GM12892 (cell line): ENCODE results near the gene LARGE1.

Experiments
- DNase-seq: peaks from one replicate; pipeline ENCODE4 v3.0.0; 2011; ENCODE audit not compliant: insufficient read length
- FAIRE-seq: peaks from 2 replicates; lab custom pipeline; 2011; peaks lifted over from hg19 to GRCh38; lab: Jason Lieb, UNC
- POLR2A ChIP-seq: IDR thresholded peaks from 2 replicates; pipeline ENCODE4 v1.6.1; 2011; ENCODE audit warnings: low read depth, low read length, control low read depth
- POLR2AphosphoS5 ChIP-seq: IDR thresholded peaks from 2 replicates; pipeline ENCODE4 v1.6.1; 2011; ENCODE audit warnings: low read depth, low read length, control low read depth
- TAF1 ChIP-seq: IDR thresholded peaks from 2 replicates; pipeline ENCODE4 v1.6.1; 2011; ENCODE audit warnings: low read depth, mild to moderate bottlenecking, control low read depth, low read length, borderline replicate concordance

Gene LARGE1

DNA sequence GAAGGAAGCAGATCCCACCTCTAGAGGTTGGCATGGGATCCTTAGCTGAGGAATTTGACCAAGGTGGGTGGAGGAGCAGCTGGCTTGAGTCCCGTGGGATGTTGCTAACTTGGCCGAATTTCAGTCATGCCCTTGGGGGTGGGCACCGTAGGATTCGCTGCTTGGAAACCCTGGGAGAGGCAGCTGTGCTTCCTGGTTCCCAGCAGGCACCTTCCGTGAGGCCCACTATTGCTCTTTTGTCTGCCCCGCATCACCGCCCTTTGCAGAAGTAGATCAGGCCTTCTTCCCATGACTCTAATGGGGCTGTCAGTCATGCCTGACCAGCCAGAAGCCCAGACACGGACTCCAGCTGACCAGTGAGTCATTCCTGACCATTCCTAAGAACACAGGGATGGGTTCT is 569.8 kb downstream of the LARGE1 start:
- FAIRE-seq (no peak), DNase-seq (no peak)
- TF ChIP-seq POLR2A: no peak
- TF ChIP-seq TAF1: no peak
- no peak for TF ChIP-seq POLR2AphosphoS5

DNA sequence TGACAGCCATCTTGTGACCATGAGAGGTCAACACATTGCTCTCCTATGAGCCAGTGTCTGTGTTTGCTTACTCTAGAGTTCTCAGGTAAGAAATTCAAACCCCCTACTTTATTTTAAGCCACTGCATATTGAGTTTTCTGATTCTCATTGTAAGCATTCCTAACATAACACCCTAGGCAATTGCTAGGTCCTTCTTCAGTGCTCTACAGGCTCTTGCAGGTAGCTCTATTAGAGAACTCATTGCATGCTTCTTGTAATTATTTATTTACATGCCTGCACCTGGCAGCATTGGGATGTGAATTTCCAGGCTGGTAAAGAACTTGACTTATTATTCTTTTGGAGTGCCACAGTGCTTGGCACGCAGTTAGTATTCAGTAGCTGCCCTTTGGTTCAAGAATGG is 573.3 kb downstream of the LARGE1 start:
- TF ChIP-seq POLR2AphosphoS5 (no peak), POLR2A (no peak)
- FAIRE-seq (no peak), DNase-seq (no peak)

DNA sequence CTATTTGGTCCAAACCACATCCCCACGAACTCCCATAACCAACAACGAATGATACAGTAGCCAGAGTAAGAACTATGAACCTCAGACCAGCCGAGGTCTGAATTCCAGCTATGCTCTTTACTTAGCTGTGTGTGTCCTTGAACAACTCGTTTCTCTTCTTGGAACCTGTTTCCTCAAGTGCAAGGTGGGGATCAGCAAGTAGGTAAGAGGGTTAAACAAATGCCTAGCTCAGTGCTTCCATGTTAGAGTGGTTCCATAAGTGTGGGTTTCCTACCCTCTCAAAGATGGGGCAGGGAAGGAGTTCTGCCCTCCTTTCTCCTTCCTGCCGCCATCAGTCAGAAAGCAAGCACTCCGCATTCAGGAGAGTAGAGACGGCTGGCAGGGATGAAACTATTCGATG is 578.7 kb downstream of the LARGE1 start:
- TF ChIP-seq POLR2AphosphoS5 (no peak), TAF1 (no peak), POLR2A (no peak)
- no peak for FAIRE-seq
- DNase-seq: no peak

DNA sequence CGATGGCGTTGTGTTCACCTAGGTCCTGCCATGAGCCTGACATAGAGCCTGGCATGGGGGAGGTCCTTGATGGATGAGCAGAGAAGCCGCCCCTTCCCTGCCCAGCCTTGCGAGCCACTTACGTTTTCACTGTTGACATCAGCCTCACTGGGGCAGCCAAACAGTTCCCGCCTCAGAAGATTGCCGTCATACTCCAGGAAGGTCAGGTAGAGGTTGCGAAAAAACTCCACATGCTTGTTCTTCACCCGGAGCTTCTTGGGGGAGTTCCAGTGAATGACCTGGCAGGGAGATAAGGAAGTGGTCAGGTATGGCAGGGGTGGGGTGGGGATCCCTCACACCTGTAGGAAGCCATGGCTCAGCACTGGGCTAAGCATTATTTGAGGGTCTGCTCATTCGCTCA is 582.8 kb downstream of the LARGE1 start:
- TF ChIP-seq POLR2A: no peak
- TF ChIP-seq POLR2AphosphoS5: no peak
- TF ChIP-seq TAF1: no peak
- DNase-seq (no peak), FAIRE-seq (no peak)

DNA sequence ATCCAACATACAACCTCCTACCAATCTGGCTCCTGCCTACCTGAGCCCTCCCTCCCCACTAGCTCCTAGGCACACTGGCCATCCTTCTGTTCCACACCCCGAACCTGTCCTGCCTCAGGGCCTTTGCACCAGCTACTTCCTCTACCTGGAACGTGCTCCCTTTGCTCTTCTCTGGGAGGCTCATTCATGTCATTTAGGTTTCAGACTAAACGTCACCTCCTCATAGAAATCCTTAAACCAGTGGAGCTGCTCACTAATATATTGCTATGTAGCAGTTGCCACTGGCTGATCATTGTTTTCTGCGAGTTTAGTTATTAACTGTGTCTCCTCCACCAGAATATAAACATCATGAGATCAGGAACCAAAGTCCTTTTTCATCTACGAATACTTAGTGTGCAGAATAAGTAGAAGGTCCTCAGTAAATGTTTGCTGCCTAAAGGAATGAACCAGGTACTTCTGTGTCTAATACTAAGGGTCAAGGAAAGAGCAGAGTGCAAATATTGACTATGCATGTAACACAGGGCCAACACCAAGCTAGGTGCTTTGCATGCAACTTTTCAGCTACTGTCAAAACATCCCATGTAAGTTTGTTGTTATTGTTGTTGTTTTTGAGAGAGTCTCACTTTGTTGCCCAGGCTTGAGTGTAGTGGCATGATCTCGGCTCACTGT is 584.5 kb downstream of the LARGE1 start:
- no peak for DNase-seq
- TF ChIP-seq TAF1: no peak
- no peak for TF ChIP-seq POLR2A
- no peak for TF ChIP-seq POLR2AphosphoS5
- FAIRE-seq: no peak

DNA sequence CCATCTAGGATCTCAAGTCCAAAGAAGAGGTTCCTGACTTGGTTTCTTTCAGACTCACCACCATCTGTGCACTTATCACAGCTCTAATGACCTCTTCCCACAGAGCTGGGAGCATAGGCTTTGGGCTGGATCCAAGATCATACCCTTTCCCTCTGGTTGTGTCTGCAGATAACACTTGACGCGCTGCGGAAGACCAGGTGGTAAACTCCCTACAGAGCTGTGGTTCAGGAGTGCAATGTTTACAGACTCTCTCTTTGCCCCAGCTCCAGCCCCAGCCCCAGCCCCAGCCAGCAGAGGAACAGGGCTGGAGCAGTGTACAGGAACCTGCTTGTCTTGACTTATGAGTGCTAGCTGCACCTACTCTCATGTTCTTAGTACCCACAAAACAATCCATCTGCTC is 587.7 kb downstream of the LARGE1 start:
- DNase-seq: no peak
- no peak for FAIRE-seq
- TF ChIP-seq POLR2AphosphoS5: no peak
- no peak for TF ChIP-seq POLR2A
- no peak for TF ChIP-seq TAF1

DNA sequence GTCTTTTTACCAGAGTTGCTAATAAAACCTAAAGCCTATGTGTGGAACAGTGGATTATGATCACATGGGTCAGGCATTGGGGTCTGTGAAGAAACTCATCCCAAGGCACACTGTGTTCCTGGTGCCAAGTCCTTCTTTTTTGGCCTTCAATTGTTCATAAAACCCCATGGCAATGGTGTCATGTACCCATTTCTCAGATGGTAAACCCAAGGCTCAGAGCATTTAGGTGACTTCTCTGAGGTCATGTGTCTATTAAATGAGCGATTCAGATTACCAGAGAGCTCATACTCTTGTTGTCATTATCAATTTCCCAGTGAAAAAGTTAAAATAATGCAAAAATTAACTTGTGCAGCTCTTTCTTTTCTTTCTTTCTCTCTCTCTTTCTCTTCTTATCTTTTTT is 589.3 kb downstream of the LARGE1 start:
- no peak for TF ChIP-seq POLR2AphosphoS5
- no peak for TF ChIP-seq TAF1
- TF ChIP-seq POLR2A: no peak
- DNase-seq: no peak
- FAIRE-seq: no peak

DNA sequence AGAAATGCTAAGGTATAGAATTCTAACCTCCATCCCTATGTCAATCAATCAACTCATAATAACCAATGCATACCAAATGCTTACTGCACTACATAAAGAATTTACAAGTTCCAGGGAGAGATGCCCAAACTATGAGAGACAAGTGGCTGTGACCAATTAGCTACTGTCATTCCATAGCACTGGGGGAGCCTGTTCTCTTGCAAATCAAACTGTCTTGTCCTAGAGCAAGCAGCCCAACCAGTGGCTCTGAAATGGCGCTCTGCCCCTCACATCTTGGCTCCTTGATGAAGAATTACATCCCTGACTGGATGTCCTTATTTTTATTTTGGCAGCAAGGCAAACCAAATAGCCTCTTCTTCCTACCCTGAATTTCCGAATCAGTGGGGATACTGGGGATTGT is 589.7 kb downstream of the LARGE1 start:
- TF ChIP-seq POLR2AphosphoS5 (no peak), TAF1 (no peak), POLR2A (no peak)
- no peak for DNase-seq
- no peak for FAIRE-seq

DNA sequence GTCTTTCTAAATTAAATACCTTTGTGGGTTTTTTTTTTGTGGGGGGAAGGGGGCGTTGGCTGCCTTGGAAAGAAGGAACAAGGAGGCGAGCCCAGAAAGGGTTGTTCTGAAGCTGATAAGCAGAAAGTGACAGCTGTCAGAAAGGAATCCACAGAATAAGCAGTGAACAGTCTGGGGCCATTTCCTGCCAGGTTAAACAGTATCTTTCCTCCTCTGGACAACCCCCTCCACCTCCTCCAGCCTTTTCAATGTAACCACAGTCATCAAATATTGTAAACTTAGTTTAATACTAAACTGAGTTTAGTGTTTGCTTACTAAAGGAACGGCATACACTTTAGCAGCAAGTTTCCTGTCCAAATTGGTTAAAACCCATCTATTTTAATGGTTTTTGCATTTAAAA is 590.9 kb downstream of the LARGE1 start:
- DNase-seq (no peak), FAIRE-seq (no peak)
- TF ChIP-seq POLR2AphosphoS5 (no peak), TAF1 (no peak), POLR2A (no peak)

DNA sequence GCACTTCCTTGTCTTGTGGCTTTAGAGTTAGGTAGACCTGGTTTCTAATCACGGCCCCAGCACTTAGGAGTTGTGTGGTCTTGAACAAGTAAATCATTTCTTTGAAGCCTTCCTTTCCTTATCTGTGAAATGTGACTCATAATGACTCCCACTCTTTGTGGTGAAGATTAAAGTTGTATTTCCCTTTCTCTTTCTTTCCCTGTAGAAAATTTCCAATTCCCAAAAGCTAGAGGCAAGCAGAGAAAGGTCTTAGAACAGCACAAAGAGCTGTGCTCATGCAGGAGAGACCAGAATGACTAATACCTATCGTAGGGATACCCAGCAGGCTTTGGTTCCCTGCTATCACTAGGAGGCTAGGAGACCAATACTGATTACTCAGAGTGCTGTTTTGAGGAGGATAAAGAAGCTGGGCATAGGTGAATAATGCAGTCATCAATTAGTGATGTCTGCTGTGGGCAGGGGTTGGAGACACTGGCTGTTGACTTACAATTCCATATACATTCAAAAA is 591.4 kb downstream of the LARGE1 start:
- TF ChIP-seq POLR2AphosphoS5 (no peak), TAF1 (no peak), POLR2A (no peak)
- DNase-seq (no peak), FAIRE-seq (no peak)

DNA sequence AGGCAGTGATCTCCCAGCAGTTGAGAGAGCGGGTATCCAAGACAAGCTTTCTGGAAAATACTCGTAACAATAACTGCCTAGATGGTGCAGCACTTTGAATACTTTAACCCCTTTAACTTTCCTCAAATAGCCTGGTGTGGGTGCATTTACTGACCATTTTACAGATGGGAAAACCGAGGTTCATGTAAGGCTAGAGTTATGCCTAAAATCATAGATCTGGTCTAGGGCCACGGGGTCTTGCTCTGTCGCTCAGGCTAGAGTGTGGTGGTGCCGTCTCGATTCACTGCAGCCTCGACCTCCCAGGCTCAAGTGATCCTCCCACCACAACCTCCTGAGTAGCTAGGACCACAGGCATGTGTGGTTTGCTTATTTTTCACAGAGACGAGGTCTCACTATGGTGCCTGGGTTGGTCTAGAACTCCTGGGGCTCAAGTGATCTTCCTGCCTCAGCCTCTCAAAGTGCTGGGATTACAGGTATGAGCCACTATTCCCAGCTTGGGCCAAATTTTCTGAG is 592.9 kb downstream of the LARGE1 start:
- DNase-seq: no peak
- no peak for FAIRE-seq
- TF ChIP-seq POLR2AphosphoS5 (no peak), TAF1 (no peak), POLR2A (no peak)

DNA sequence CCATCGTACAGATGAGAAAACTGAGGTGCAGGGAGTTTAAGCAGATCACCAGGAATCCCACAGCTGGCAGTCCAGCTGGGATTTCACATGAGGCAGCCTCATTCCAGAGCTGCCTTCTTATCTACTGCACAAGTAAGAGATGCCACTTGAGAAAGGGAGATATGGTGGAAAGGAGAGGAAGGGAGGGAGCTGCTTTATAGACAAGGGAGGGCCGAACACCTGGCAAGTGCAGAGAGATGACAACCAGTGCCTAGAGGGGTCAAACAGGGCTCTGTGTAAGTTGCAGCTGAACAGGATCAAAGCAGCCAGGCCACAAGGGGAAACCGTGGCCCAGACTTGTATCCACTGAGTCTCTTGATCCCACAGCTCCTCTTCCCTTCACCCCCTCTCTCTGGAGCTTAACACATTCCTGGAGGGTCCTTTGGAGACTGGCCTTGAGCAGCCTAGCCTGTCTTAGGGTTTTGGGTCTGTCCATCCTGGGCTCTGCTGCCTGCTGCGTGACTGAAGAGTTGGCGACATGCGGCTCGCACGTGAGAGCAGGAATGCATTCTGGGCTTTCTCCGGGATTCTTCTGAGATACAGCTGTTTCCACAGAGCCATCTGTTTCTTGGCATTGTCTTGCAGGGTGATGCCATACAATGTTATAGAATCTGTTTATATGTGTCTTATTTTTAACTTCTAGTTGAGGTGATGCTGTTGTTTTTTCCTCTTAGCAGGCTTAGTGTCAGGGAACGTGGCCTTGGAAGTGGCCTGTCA is 593.6 kb downstream of the LARGE1 start:
- FAIRE-seq: no peak
- TF ChIP-seq POLR2A: no peak
- TF ChIP-seq TAF1: no peak
- no peak for TF ChIP-seq POLR2AphosphoS5
- DNase-seq: no peak
